GM19193 (cell line): ENCODE data around the gene ISG15.

Source experiments
- POLR2A ChIP-seq: IDR thresholded peaks from 4 replicates; pipeline ENCODE4 v1.6.1; 2011; ENCODE audit not compliant: insufficient read depth, insufficient read length; ENCODE audit errors: extremely low read depth

The ISG15 gene

DNA sequence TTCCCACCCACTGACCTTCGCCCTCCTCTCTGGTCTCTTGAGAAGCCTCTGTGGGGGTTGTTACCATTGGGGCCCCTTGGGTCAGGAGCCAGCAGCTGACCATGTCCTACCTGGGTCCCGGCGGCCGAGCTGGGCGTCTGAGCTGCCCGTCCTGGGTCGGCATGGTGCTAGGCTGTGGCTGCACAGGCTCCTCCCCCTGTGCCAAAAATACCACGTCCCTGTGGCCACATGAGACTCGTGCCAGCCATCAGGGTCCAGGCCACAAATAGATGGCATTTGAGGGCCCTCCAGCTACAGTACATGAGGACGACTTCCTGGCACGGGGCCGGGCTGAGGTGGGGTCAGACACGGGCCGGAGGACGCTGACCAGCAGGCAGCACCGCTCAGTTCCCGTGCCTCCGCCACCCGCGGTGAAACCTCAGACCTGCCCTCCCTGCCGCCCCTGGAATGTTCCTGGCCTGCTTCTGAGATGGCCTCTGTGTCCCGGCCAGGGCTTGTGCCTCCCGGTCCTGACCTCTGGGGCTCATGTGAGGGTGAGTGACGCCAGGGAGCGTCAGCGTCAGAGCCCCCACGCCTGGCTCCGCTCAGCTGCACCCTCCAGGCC is 31.2 kb upstream of the ISG15 start, which contains the start of gene PERM1:
TSS of gene PERM1 (minus strand) at position 139 of the 604 bp plus-strand sequence. CDS start 1,064 bp downstream, outside the sequence.
- no peak for TF ChIP-seq POLR2A

DNA sequence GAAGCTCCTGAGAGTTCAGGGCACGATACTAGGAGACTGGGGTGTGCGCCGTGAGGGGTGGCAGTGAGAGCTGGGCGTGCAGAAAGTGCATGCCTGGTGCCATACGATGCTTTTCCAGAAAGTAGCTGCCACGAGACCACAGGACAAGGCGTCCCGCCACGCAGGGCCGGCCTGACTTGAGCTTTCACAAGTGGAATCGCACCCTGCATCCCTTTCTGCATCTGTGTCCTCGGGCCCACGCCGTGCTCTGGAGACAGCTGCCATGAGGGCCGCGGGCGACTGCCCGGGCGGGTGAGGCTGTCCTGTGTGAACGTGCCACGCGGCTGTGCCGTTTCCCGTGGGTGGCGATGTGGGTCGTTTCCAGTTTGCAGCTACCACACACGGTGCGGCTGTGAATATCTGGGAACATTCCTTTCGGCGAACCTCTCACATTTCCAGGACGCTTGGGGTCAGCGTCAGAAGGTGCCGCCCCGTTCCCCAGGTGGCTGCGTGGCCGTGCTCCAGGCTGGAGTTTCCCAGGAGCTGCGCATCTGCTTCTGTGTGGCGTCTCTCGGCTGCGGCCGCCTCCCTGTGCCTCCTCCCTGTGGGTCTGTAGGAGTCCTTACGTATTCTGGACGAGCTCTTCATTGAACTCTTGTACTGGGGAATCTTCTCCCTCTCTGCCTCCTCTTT is 30.4 kb upstream of the ISG15 start:
- no peak for TF ChIP-seq POLR2A

DNA sequence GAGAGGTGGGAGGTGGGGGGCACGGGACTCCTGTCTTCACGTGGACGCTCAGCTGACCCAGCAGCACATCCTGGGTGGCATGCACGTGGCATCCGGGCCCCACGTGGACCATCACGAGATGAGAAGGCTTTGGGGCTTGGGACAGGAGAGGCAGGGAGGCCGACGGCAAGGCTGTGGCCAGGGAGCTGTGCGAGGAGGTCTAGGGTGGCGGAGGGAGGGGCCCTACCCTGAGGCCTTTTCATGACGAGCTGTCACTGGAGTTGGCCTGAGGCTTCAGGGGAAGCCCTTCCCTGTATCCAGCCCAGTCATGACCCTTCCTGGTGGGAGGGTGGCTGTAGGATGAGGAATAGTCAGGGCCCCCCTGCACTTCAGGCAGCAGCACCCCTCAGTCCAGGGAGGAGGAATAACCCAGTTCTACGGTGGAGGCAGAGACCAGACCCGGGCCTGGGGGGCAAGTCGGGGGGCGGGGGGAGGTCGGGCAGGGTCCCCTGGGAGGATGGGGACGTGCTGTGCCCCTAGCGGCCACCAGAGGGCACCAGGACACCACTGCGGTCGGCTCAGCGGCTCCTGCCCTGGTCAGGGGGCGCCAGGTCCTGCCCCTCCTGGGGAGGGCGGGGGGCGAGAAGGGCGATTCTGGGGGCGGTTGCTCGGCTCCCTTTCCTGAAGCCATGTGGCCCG is 29.4 kb upstream of the ISG15 start:
- no peak for TF ChIP-seq POLR2A

DNA sequence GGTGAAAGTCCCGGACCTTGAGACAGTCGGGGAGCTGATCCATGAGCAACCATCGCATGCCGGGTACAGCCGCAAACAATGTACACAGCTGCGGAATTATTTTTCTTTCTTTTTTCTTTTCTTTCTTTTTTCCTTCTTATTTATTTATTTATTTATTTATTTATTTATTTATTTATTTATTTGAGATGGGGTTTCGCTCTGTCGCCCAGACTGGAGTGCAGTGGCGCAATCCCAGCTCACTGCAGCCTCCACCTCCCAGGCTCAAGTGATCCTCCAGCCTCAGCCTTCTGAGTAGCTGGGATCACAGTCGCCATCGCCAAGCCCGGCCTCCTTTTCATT is 28.9 kb upstream of the ISG15 start:
- TF ChIP-seq POLR2A, result no peak

DNA sequence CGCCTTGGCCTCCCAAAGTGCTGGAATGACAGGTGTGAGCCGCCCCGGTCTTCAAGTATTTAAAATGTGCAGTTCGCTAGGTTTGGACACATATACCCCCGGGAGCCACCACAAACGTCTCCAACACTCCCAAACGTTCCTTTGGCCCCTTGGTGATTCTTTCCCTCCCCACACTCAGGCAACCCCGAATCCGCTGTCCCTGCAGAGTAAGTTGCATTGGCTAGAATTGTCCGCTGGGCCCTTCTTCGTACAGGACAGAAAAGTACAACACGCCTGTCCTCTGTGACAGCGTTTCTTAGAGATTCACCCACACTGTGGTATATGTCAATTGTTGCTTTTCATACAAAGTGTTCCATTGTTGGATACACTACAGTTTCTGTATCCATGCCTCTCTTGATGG is 28.2 kb upstream of the ISG15 start:
- TF ChIP-seq POLR2A, result no peak

DNA sequence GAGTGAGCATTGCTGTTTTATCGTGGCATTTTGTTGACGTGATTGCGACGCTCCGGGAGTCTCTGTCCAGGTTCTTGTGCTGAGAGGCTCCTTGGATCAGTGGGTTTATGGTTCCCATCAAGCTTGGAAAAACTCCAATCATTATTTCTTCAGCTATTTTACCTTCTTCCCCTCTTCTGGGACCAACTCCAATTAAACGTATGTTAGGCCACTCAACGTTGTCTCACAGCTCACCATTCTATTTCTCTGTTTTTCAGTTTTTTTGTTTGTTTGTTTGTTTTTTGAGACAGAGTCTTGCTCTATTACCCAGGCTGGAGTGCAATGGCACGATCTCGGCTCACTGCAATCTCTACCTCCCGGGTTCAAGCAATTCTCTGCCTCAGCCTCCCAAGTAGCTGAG is 21.4 kb upstream of the ISG15 start:
- no peak for TF ChIP-seq POLR2A

DNA sequence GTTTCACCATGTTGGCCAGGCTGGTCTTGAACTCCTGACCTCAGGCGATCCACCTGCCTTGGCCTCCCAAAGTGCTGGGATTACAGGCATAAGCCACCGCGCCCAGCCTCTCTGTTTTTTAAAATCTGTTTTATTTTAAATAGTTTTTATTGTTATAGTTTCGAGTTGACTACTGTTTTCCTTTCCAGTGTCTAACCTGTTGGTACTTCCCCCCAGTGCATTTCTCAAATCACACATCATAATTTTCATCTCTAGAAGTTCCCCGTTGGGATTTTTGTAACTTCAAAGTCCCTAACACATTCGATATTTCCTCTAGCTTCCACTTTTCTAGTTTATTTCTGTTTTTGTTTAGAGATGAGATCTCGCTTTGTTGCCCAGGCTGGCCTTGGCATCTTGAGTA is 20.9 kb upstream of the ISG15 start:
- no peak for TF ChIP-seq POLR2A

DNA sequence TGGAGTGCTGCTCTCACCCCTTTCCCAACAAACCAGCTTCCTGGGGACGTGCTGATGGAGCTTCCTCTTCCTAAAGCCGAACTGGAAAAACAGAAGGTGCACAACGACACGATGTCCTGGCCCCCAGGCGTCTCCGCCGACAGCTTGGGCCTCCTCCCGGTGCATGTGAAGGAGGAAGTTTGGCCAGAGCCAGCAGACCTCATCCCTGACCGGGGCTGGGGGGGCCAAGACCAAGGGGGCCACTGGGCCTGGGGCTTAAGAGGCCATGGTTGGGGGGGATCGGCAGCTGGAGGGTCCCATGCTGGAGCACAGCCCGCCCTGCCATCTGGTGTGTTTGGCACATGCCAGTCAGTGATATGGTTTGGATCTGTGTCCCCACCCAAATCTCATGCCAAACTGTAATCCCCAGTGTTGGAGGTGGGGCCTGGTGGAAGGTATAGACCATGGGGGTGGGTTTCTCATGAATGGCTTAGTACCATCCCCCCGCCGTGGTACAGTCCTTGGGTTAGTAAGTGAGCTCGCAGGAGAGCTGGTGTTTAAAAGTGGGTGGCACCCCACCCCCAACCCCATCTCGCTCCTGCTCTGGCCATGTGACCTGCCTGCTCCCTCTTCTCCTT is 19.8 kb upstream of the ISG15 start:
- no peak for TF ChIP-seq POLR2A

DNA sequence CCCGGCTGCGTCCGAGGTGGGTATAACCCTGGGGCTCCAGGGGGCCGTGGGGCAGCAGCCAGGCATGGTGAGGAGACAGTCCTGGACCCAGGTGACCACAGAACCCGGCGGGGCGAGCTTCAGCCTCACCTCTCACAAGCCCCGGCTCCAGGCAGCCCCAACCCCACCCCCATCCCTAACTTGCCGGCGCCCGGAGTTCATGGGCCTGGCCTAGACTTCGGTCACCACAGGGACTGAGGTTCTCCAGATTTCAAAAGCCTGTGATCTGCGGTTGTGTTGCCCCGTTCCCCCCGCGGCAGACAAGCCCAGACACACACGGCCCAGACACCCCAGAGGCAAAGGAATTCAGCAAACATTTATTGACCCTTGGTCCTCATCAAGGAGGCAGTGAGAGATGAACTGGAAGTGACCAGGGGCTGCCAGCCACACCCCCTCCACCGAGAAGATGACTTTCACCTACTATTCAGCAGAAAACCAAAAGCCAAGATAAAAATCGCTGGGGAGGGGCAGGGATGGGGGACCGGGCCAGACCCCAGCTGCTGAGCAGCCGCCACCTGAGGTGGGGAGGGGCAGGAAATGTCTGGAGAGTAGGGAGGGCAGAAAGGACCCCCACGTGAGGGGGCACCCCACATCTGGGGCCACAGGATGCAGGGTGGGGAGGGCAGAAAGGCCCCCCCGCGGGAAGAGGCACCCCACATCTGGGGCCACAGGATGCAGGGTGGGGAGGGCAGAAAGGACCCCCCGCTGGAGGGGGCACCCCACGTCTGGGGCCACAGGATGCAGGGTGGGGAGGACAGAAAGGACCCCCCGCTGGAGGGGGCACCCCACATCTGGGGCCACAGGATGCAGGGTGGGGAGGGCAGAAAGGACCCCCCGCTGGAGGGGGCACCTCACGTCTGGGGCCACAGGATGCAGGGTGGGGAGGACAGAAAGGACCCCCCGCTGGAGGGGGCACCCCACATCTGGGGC is 17.3 kb upstream of the ISG15 start:
- no peak for TF ChIP-seq POLR2A

DNA sequence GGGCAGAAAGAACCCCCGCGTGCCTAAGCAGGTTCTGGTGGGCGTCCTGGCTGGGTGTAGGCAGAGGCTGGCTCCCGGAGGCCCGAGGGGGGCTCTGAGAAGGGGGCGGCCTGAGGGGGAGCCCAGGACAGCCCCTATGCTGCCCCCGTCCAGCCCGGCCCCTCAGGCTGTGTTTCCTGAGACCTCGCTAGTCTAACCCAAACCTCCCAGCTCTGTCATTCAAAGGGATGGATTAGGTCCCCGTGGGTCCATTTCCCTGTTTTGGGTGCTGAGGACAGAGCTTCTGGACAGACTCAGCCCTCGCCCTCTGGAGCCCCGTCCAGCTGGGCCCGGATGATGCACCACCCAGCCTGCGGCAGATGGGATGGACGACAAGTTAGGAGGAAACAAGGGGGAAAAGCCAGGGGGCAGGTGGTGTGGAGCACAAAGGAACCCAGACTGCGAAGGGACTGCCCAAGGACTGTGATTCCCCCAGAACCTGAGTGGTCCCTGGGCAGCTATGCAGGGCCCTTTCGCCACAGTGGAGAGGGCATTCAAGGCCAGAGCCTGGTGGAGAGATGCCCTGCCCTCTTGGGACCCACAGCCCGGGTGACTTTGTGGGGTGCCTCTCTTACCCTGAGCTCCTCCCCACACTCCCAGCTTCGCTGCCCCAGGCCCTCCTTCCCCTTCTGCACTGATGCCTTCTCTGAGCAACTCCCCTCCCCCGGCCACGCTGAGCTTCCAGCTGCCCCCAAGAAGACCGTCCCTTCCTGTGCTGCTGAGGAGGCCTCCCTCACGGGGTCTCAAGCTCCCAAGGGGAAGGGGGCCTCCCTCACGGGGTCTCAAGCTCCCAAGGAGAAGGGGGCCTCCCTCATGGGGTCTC is 16.2 kb upstream of the ISG15 start:
- no peak for TF ChIP-seq POLR2A

DNA sequence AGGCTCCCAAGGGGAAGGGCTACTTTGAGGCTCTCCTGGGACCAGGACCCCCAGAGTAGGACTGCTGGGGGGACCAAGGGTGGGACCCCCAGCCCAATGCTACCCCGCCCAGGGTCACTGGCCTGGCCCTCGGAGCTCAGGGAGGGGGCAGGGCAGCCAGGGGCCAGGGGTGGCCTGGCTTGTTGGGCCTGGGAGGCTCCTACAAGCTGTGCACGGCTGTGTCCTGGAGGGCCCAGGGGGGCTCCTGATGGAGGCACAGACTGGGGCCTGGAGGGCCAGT is 15.6 kb upstream of the ISG15 start:
- no peak for TF ChIP-seq POLR2A

DNA sequence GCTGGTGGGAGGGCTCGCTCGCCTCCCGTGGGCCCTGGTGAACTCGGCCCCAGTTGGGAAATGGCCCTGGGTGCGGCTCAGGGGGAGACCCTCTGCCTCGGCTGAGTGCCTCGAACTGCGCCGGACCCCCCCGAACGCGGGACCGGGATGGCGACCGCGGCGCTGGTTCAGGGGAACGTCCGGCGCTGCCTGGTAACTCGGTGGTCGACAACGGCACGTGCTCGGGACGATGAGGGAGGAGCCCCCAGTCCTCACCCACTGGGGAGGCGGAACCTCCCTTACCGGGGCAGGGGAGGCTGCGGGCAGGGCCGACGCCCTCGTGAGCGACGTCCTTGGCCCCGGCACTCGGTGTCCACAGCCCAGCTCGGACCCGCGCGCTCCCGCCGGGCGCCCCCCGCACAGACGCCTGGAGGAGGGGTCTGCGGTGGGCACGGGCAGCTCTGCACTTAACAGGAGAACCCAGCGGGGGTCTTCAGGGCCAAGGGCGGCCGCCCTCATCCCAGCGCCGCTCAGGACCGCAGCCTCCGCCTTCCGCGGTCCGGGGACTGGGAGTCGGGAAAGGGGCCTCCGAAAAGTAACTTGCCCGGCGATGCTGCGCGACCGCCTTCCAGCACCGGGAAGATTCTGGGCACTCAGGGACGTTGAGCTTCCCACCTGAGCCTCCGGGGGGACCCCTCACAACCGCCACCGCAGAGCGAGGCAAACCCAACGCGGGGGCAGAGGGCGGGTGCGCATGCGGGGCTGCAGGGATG is 15.1 kb upstream of the ISG15 start:
- TF ChIP-seq POLR2A, result no peak

DNA sequence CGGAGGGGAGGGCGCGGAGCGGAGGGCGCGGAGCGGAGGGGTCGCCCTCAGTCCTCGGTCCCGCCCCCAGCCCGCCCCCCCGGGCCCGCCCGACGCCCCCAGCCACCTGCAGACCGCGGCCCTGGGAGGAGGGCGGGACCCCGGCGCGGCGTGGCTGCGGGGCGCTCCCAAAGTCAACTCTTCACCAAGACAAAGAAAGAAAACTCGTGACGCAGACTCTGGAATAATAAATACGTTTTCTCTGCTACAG is 14.6 kb upstream of the ISG15 start:
- TF ChIP-seq POLR2A, result no peak
